ENCODE results near the gene NHLH1. TPM values are rescaled to one million over a fixed set of nuclear protein-coding genes. Genes with fewer than 3 reads are reported as not detected.

Gene NHLH1
- total RNA-seq, 1 experiment from 2014 or later = 0.26 TPM

DNA sequence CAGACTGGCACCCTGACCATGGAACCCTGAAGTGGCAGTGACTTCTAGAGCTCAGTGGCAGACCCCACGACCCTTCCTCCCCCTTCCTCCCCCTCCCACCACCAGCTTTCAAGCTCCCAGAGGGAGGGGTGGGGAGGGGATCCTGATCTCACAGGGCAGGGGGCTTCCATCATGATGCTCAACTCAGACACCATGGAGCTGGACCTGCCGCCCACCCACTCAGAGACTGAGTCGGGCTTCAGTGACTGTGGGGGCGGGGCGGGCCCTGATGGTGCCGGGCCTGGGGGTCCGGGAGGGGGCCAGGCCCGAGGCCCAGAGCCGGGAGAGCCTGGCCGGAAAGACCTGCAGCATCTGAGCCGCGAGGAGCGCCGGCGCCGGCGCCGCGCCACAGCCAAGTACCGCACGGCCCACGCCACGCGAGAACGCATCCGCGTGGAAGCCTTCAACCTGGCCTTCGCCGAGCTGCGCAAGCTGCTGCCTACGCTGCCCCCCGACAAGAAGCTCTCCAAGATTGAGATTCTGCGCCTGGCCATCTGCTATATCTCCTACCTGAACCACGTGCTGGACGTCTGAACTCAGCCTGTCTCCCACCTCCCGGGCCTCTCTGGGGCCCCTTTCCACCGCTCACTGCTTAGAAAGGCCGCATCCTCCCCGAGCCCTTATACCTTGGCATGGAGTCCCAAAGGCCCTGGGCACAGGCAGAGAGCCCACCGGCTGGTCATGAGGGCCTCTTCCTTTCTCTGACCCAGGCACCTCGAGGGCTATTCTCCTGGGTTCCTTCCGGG, 3.9 kb downstream of the NHLH1 start:
- Histone ChIP-seq H4K20me1 (ENCODE audit: insufficient read depth) (no peaks in the 10 kb centered on the region), H3K9me2 (ENCODE audit: insufficient read depth) (no peaks in the 10 kb centered on the region), H3K4me2 (no peak overlapping the region), H3K4me1 (replicated peaks; ENCODE audit: insufficient read depth) (0 out of 2 replicates have a peak, but pooled peaks cover 4% of the 10 kb centered on the region), H2AFZ (no peak overlapping the region), H3K79me2 (ENCODE audit: low read depth) (no peaks in the 10 kb centered on the region), H3K27me3 (ENCODE audit: insufficient read depth, low read depth) (no peaks in the 10 kb centered on the region), H3F3A (ENCODE audit: insufficient read depth, low read depth) (peaks cover 4% of the 10 kb centered on the region; the same call in 1 of the 2 replicates), H3K9me3 (ENCODE audit: insufficient read depth, low read depth) (no peaks in the 10 kb centered on the region), H3K36me3 (ENCODE audit: low read depth) (no peaks in the 10 kb centered on the region), H3K27ac (no peak overlapping the region), H3K4me3 (no peak overlapping the region)
- no TSS peak for BruUV-seq (replicated peaks)
- intact Hi-C loops (cut with micrococcal nuclease; ENCODE audit: unreplicated experiment) = loop anchor here (10.0 kb wide), 1 partner anchor 576 kb away; no protein-coding TSS in a partner anchor
- ChIA-PET POLR2A (ENCODE audit: unreplicated experiment) (no interaction called here), CTCF (no interaction called here)
- DNase-seq = peak in 1 of 2 experiments; percentile 5
- TF ChIP-seq, protein P1, sequence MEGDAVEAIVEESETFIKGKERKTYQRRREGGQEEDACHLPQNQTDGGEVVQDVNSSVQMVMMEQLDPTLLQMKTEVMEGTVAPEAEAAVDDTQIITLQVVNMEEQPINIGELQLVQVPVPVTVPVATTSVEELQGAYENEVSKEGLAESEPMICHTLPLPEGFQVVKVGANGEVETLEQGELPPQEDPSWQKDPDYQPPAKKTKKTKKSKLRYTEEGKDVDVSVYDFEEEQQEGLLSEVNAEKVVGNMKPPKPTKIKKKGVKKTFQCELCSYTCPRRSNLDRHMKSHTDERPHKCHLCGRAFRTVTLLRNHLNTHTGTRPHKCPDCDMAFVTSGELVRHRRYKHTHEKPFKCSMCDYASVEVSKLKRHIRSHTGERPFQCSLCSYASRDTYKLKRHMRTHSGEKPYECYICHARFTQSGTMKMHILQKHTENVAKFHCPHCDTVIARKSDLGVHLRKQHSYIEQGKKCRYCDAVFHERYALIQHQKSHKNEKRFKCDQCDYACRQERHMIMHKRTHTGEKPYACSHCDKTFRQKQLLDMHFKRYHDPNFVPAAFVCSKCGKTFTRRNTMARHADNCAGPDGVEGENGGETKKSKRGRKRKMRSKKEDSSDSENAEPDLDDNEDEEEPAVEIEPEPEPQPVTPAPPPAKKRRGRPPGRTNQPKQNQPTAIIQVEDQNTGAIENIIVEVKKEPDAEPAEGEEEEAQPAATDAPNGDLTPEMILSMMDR (conservative IDR thresholded peaks at IDR 0.05) = no peak
- no peak for TF ChIP-seq EZH2 (IDR thresholded peaks at IDR 0.05; ENCODE audit: low read depth)

DNA sequence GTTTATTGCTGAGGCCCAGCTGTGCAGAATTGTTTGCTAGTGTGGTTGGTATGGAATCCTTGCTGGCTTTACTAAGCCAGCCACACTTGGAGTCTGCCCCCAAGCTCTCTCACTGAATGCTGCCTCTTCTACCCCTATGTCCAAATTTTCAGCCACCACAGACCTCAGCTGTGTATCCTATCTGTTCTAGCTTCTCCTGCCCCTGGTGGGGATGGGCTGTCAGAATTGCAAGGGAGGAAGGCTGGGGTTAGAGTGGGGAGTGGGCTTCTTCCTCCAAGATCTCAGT, 4.4 kb downstream of the NHLH1 start:
- DNase-seq = peak in 1 of 2 experiments; percentile 21
- H4K20me1 ChIP-seq (ENCODE audit: insufficient read depth) = no peaks in the 10 kb centered on the region
- no peaks in the 10 kb centered on the region for H3K36me3 ChIP-seq (ENCODE audit: low read depth)
- H3K4me2 ChIP-seq = no peak overlapping the region
- H3K9me2 ChIP-seq (ENCODE audit: insufficient read depth) = no peaks in the 10 kb centered on the region
- peaks cover 4% of the 10 kb centered on the region; the same call in 1 of the 2 replicates for H3F3A ChIP-seq (ENCODE audit: insufficient read depth, low read depth)
- ChIA-PET CTCF (no interaction called here), POLR2A (ENCODE audit: unreplicated experiment) (no interaction called here)
- no peak for TF ChIP-seq EZH2 (IDR thresholded peaks at IDR 0.05; ENCODE audit: low read depth)
- TF ChIP-seq, protein P1 (conservative IDR thresholded peaks at IDR 0.05) = no peak
- no peak overlapping the region for H3K4me3 ChIP-seq
- intact Hi-C loops (cut with micrococcal nuclease; ENCODE audit: unreplicated experiment) = loop anchor here (10.0 kb wide), 1 partner anchor 576 kb away; no protein-coding TSS in a partner anchor
- peaks cover 8% of the 10 kb centered on the region for H3K4me1 ChIP-seq (replicated peaks; ENCODE audit: insufficient read depth)
- no TSS peak for BruUV-seq (replicated peaks)
- H3K27me3 ChIP-seq (ENCODE audit: insufficient read depth, low read depth) = no peaks in the 10 kb centered on the region
- no peak overlapping the region for H3K27ac ChIP-seq
- no peaks in the 10 kb centered on the region for H3K79me2 ChIP-seq (ENCODE audit: low read depth)
- no peak overlapping the region for H2AFZ ChIP-seq
- H3K9me3 ChIP-seq (ENCODE audit: insufficient read depth, low read depth) = no peaks in the 10 kb centered on the region

DNA sequence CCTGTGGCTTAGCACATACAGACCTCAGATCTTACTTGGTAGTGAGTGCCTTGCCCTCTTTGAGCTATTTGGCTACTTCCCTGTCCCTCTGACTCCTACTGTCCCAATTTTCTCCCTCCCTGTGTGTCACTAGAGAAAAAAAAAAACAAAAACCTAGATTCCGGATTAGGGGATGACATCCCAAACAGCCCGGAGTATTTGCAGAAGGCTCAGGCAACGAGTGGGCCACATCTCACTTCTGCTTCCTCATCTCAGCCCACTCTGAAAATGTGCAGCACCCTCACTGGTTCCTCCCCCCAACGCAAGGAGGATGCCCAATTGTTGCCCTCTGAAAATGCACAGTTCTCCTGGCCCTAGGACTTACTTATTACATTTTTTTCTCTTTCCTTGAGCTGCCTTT, 4.9 kb downstream of the NHLH1 start:
- TF ChIP-seq, protein P1 (conservative IDR thresholded peaks at IDR 0.05) = no peak
- no peak for TF ChIP-seq EZH2 (IDR thresholded peaks at IDR 0.05; ENCODE audit: low read depth)
- H3F3A ChIP-seq (ENCODE audit: insufficient read depth, low read depth) = peaks cover 4% of the 10 kb centered on the region; the same call in 1 of the 2 replicates
- H4K20me1 ChIP-seq (ENCODE audit: insufficient read depth) = no peaks in the 10 kb centered on the region
- no peak for DNase-seq
- H3K27me3 ChIP-seq (ENCODE audit: insufficient read depth, low read depth) = no peaks in the 10 kb centered on the region
- no peaks in the 10 kb centered on the region for H3K9me2 ChIP-seq (ENCODE audit: insufficient read depth)
- ChIA-PET CTCF (interaction anchor here (0.7 kb wide), 1 partner anchor 1377 kb away, joined by 3 read pairs; no protein-coding TSS in a partner anchor), POLR2A (ENCODE audit: unreplicated experiment) (no interaction called here)
- no peaks in the 10 kb centered on the region for H3K79me2 ChIP-seq (ENCODE audit: low read depth)
- H3K4me3 ChIP-seq = no peak overlapping the region
- H3K4me2 ChIP-seq = no peak overlapping the region
- H3K27ac ChIP-seq = no peak overlapping the region
- no peaks in the 10 kb centered on the region for H3K36me3 ChIP-seq (ENCODE audit: low read depth)
- no peaks in the 10 kb centered on the region for H3K9me3 ChIP-seq (ENCODE audit: insufficient read depth, low read depth)
- BruUV-seq (replicated peaks) = no TSS peak
- H2AFZ ChIP-seq = no peak overlapping the region
- peaks cover 10% of the 10 kb centered on the region for H3K4me1 ChIP-seq (replicated peaks; ENCODE audit: insufficient read depth)
- intact Hi-C loops (cut with micrococcal nuclease; ENCODE audit: unreplicated experiment) = loop anchor here (10.0 kb wide), 1 partner anchor 577 kb away; no protein-coding TSS in a partner anchor

Measured in PC-9 (cell line).